HG03457 (cell line): ENCODE data around the gene CXXC5.

Experiments used
- ATAC-seq: cut with Tn5 transposase; IDR thresholded peaks from one replicate; pipeline ENCODE4 v1.9.1; 2021; ENCODE audit warnings: moderate number of reproducible peaks; ENCODE audit not compliant: unreplicated experiment

The CXXC5 gene

GRCh38 chr5:139690803-139691629 lies 42.9 kb downstream of the CXXC5 start:
- ATAC-seq: no peak

- ATAC-seq: no peak
Observed at GRCh38 chr5:139692148-139692547, 44.0 kb downstream of the CXXC5 start.

- ATAC-seq: no peak
Observed at GRCh38 chr5:139692679-139693308, 44.6 kb downstream of the CXXC5 start.

- no peak for ATAC-seq
Observed at GRCh38 chr5:139693676-139694364, 45.7 kb downstream of the CXXC5 start.

DNA sequence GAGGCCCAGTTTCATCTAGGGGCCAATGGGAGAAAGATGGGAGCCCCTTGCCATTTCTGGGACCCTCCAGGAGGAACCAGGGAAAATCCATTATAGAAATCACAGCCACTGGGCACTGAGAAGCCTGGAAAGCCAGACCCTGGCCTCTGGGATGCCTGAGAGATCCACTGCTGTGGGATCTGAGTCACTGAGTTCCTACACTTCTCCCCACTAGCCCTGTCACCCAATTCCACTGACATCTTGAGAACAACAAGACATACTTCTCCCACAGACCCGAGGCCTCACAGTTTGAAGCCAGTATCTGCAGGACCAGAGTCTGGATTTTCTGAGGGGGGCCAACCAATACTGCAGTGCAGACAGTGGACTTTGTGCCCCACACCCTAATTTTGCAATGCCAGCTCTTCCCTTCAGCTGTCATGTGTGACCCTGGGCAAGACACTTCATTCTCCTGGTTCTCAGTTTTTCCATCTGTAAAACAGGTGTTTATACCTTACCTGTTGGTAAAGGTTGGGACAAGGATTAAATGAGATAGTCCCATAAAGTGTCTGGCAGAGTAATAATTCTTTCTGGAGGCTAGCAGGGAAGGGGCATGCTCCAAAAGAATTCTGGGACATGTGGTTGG lies 46.5 kb downstream of the CXXC5 start:
- ATAC-seq: no peak

DNA sequence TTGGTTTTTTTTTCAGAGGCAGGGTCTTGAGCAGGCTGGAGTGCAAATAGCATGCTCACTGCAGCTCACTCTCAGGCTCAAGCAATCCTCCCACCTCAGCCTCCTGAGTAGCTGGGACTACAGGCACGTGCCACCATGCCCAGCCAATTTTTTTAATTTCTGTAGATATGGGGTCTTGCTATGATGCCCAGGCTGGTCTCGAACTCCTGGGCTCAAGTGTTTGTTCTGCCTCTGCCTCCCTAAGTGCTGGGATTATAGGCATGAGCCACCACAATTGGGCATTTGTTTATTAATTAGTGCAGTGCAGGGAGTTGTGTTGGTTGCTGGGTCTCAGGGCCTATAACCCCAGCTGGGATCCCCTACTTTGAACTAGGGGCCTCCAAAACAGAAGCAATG lies 47.0 kb downstream of the CXXC5 start:
- ATAC-seq: no peak

GRCh38 chr5:139696167-139696893 lies 48.2 kb downstream of the CXXC5 start:
- ATAC-seq: no peak

GRCh38 chr5:139696894-139697658 lies 48.9 kb downstream of the CXXC5 start:
- ATAC-seq: no peak

- no peak for ATAC-seq
Observed at GRCh38 chr5:139698490-139699146, 50.5 kb downstream of the CXXC5 start.

- no peak for ATAC-seq
Observed at GRCh38 chr5:139699351-139699750, 51.2 kb downstream of the CXXC5 start.

GRCh38 chr5:139700711-139701055 lies 52.5 kb downstream of the CXXC5 start:
- no peak for ATAC-seq

DNA sequence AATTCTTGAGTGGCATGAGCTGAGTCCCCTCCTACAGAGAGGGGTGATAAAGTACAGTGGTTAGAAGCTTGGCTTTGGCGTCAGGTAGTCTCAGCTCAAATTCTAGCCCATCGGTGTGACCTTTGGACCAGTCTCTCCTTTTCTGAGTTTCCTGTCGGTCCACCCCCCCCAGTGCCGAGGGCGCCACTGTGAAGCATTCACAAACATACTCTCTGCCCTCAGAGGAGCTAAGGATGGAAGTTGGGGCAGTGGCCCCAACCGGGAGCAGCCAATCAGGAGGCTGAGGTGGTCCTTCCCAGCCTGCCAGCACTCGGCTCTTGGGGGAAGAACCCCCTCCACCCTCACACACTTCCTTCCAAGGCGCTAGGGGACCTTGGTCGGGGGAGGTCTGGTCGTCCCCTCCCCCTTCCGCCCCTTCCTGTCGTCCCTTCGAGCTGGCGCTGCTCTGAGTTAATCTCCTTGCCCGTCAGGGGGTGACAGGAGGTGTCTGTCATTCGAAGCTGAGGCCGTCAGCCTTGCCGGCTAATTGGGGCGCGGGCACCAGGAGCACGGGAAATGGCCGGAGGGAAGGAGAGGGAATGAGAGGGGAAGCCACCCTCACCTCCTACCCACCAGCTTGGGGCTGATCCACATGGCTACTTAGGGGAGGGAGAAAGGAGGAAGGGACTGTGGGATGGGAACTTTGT lies 53.0 kb downstream of the CXXC5 start:
- ATAC-seq: no peak

DNA sequence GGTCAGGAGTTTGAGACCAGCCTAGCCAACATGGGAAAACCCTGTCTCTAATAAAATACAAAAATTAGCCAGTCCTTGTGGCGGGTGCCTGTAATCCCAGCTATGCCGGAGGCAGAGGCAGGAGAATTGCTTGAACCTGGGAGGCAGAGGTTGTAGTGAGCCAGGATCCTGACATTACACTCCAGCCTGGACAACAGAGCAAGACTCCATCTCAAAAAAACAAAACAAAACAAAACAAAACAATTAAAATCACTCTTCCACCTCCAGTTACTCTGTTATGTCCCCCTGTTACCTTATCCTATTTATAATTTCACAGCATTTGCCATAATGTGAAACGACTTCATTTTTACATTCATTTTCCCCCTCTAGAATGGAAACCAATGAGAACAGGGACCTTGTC lies 54.4 kb downstream of the CXXC5 start:
- ATAC-seq: no peak

GRCh38 chr5:139704748-139705147 lies 56.6 kb downstream of the CXXC5 start:
- no peak for ATAC-seq

DNA sequence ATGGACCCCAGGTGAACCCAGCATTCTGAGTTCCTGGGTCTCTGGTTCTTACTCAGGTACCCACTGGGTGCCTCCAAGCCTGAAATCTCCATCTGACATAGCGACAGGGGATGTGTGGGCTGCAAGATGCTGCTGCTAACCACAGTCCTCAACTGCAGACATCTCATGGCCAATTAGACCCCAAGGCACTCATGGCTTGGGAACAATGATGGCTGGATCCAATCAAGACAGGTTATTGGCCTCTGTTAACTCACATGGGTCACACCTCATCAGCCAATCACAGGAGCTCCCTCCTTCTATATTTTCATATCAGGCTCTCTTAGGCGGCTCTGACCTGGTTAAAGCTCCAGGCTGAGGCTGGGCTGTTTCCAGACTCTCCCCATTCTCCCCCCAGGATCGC lies 57.0 kb downstream of the CXXC5 start:
- no peak for ATAC-seq

DNA sequence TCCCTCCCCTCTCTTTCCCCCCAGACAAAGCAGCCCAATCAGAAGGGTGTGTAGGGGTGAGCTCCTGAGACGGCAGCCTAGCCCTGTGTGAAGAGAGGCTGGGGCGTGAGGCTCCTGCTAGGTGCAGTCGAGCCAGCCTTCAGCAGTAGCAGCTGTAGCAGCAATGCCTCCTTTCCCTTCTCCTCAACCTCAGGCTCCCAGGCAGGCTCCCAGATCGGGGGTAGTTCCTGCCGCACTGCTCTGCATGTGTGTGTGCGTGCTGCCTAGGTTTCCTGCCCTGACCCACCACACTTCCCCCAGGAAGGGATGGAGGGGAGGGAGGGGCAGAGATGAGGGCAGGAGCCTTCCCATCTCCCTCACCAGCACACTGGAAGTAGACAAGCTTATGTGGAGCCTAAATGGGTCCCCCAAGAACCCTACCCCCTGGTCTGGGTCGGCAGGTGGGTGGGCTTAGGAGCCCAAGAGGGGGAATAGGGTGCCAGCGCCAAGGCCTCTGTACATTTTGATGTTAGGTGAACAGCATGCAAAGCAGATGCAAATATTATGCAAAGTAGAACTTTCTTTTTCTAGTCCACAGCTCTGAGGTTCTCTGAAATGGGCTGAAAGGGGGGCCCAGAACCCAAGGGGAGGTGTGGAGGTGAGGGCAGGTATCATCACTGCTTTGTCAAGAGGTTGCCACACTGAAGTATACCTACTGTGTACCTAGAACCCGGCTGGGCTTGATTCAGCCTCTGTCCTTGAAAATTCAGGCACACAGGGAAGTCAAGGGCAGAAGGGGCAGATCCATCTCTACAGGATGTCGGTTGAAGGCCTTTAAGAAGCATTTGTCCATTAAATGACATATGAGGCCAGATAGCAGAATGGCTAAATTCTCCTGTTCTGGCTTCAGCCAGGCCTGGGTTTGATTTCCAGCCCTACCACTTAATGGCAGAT lies 57.8 kb downstream of the CXXC5 start:
- no peak for ATAC-seq

DNA sequence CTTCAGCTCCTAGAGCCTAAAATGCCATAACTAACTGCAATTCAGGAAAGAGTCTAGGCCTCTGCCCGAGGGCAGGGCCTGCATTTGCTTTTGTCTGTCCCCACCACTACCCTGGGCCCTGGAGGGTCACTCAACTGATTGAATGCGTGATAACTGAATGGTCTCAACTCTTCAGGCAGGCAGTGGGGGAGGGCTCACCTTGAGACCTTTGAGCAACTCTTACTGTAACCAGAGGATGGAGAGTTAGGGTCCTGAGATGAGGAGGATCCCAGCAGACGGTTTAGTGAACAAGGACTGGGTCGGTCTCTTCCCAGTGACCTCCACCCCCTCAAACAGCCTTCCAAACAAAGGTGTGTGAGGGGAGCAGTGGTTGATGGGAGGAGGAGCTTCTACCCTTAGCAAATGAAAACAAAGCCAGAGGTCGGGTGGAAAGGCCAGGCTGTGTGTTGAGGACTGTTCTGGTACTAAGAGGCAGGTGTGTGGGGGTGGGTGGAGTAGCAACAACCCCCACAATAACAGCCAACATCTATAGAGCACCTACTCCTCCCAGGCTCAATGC lies 59.4 kb downstream of the CXXC5 start:
- no peak for ATAC-seq

DNA sequence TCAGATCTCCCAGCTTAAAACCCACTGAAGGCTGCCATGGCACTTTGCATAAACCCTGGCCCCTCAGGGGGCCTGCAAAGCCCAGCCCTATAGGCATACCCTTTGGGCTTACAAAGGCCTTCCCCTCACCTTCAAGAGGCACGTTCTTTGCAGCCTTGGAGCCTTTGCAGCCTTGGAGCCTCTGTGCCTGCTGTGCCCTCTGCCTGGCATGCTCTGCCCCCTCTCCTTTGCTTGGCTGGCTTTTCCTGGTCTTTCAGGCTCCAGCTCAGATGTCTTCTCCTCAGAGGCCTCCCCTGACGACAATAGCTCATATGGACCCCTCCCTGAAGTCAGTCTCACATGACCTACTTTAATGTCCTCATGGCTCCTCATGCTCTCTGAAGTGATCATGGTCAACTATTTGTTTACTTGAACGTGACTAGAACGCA lies 60.3 kb downstream of the CXXC5 start:
- ATAC-seq: no peak
